ENCODE measurements around the gene KRTAP10-8.
"Not testable (repeated sequence)": the region's sequence is repeated elsewhere in the genome, so short reads cannot be mapped to it uniquely, and the experiment has no call there.

KRTAP10-8 gene

DNA sequence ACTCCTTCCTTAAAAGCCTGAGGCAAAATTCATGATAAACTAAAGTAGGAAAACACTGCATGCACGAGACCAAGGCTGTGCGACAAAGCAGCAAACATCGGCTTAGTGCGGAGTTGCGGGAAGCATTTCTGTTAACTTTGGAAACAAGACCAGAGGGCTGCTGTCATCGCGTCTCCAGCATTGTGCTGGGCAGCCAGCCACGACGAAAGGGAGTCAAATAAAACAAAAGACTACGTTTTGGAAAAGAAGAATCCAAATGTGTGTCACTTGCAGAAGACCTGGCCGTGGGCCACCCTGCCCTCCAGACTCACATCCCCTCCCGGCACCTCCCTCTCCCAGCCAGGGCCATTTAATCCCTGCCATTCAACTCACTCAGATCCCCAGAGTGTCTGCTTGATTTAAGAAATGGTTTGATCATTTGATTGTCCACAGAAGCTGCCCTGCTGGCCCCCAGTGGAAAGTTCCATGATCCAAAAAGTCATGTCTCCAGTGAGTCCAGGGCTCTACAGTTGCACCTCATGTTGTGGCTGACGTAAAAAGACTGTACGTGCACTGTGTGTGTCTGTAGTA lies 31.9 kb downstream of the KRTAP10-8 start:
- H3K4me3 ChIP-seq (replicated peaks; ENCODE audit: low read depth, low read length), result no peak overlapping the region
- TF ChIP-seq, protein P1, sequence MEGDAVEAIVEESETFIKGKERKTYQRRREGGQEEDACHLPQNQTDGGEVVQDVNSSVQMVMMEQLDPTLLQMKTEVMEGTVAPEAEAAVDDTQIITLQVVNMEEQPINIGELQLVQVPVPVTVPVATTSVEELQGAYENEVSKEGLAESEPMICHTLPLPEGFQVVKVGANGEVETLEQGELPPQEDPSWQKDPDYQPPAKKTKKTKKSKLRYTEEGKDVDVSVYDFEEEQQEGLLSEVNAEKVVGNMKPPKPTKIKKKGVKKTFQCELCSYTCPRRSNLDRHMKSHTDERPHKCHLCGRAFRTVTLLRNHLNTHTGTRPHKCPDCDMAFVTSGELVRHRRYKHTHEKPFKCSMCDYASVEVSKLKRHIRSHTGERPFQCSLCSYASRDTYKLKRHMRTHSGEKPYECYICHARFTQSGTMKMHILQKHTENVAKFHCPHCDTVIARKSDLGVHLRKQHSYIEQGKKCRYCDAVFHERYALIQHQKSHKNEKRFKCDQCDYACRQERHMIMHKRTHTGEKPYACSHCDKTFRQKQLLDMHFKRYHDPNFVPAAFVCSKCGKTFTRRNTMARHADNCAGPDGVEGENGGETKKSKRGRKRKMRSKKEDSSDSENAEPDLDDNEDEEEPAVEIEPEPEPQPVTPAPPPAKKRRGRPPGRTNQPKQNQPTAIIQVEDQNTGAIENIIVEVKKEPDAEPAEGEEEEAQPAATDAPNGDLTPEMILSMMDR (IDR thresholded peaks at IDR 0.05; ENCODE audit: low read depth, low read length, missing control alignments), result no peak
- no peak for DNase-seq (ENCODE audit: extremely low read depth, low read depth)

DNA sequence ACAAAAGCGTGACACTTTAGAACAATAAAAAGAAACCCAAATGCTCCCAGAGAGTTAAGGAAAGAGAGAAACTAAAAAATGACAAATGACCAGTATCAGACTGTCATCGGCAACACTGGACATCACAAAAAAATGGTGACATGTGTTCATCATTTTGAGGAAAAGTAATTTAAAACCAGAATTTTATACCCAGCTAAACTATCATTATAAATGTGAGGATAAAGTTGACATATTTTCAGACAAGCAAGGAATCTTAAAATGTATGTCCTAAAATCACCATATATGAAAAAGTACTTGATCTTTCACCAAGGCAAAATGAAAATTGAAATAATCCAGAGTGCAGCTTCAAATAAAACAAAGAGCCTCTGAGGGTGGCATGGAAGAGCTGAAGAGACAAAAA lies 33.0 kb downstream of the KRTAP10-8 start:
- DNase-seq (ENCODE audit: extremely low read depth, low read depth), result no peak
- H3K4me3 ChIP-seq (replicated peaks; ENCODE audit: low read depth, low read length), result no peak overlapping the region
- TF ChIP-seq, protein P1 (IDR thresholded peaks at IDR 0.05; ENCODE audit: low read depth, low read length, missing control alignments), result no peak

DNA sequence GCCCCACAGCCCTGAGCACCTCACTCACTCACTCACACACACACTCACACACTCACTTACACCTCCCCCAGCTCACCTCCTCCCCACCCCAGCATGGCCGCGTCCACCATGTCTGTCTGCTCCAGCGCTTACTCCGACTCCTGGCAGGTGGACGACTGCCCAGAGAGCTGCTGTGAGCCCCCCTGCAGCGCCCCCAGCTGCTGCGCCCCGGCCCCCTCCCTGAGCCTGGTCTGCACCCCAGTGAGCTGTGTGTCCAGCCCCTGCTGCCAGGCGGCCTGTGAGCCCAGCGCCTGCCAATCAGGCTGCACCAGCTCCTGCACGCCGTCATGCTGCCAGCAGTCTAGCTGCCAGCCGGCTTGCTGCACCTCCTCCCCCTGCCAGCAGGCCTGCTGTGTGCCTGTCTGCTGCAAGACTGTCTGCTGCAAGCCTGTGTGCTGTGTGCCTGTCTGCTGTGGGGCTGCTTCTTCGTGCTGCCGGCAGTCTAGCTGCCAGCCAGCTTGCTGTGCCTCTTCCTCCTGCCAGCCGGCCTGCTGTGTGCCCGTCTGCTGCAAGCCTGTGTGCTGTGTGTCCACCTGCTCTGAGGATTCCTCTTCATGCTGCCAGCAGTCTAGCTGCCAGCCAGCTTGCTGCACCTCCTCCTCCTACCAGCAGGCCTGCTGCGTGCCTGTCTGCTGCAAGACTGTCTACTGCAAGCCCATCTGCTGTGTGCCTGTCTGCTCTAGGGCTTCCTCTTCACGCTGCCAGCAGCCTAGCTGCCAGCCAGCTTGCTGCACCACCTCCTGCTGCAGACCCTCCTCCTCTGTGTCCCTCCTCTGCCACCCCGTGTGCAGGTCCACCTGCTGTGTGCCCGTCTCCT lies 34.7 kb downstream of the KRTAP10-8 start, which contains the start of gene KRTAP10-11:
TSS of gene KRTAP10-11 (plus strand) at position 49 of the 856 bp plus-strand sequence. CDS start at position 94, 45 bp downstream.
- not testable (repeated sequence) for H3K4me3 ChIP-seq (replicated peaks; ENCODE audit: low read depth, low read length); DNase-seq (ENCODE audit: extremely low read depth, low read depth)

GRCh38 chr21:44647222-44647552 lies 35.3 kb downstream of the KRTAP10-8 start:
- no peak overlapping the region for H3K4me3 ChIP-seq (replicated peaks; ENCODE audit: low read depth, low read length)
- DNase-seq (ENCODE audit: extremely low read depth, low read depth), result no peak
- TF ChIP-seq, protein P1 (IDR thresholded peaks at IDR 0.05; ENCODE audit: low read depth, low read length, missing control alignments), result no peak

GRCh38 chr21:44648557-44649311 lies 36.9 kb downstream of the KRTAP10-8 start:
- DNase-seq (ENCODE audit: extremely low read depth, low read depth), result no peak
- TF ChIP-seq, protein P1 (IDR thresholded peaks at IDR 0.05; ENCODE audit: low read depth, low read length, missing control alignments), result no peak
- no peak overlapping the region for H3K4me3 ChIP-seq (replicated peaks; ENCODE audit: low read depth, low read length)

DNA sequence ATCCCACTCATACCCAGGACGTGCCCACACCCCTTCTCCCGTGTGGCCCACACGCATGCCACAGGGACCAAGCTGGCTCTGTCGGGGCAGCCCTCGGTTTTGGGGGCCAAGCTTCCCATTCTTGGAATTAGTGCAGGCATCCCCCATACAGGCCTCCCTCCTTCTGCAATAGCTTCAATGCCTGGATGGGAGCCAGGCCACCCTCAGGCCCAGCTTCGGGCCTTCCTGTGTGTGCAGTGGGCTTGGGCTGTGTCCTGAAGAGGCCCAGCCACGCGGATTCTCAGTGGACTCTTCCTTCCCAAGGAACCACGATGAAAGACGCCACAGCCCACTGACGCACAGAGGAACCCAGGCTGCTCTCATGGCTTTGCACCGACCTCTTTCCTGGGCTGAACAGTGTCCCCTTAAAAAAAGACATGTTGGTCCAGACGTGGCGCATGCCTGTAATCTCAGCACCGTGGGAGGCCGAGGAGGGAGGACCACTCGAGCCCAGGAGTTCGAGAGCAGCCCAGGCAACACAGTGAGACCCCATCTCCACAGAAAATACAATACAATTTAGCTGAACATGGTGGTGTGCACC lies 37.7 kb downstream of the KRTAP10-8 start:
- H3K4me3 ChIP-seq (replicated peaks; ENCODE audit: low read depth, low read length), result no peak overlapping the region
- DNase-seq (ENCODE audit: extremely low read depth, low read depth), result no peak
- TF ChIP-seq, protein P1 (IDR thresholded peaks at IDR 0.05; ENCODE audit: low read depth, low read length, missing control alignments), result no peak

Data from HFF-Myc (cell line).